ENCODE results near the gene MICAL3.
"Not testable (repeated sequence)": the region's sequence is repeated elsewhere in the genome, so short reads cannot be mapped to it uniquely, and the experiment has no call there.

MICAL3 gene

DNA sequence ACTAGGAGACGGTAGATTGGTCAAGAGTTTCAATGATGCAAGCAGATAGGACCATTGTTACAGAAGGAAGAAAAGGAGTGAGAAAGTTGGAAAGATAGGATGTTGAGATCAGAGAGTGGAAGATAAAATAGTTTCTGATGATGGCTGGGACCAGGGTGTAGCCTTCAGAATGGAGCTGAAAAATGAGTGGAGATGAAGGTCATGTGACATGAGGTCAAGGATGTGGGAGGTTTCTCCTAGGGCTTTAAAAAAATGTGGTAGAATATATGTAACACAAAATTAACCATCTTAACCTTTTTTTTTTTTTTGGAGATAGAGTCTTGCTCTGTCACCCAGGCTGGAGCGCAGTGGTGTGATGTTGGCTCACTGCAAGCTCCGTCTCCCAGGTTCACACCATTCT, 35.1 kb upstream of the MICAL3 start:
- in situ Hi-C loops (cut with HindIII; ENCODE audit: low sequenced_read_pairs): no loop called here

- in situ Hi-C loops (cut with HindIII; ENCODE audit: low sequenced_read_pairs): no loop called here
These were observed 34.7 kb upstream of the MICAL3 start for GRCh38 chr22:18059094-18059417.

DNA sequence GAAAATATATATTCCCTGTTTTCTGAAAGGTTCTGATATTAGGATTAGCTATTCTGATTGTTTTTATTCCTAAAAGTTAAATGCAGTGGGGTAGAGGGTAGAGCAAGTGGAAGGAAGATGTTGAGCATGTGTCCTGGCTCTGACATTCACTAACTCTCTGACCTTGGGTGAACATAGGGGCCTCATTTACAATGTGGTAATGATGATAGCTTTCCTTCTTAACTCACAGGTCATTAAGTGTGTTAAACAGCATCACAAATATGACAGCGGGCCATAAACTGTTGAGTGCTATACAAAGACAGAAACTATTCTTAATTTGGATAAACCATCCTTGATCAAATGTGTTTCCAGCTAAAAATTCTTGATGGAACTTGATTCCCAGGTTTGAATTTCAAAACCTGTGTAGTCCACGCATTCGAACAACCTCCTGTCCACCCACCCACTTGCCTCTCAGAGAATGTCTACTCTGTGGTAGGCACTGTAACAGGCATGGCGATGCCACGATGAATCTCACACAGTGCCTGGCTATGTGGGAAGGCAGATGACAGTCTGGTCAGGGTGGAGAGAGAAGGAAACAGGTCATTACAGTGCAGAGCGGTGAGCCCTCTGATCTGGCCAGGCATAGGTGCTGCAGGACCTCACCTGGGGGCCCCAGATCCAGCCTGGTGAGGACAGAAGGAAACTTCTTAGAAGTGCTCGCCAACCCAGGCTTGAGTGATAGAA, 34.2 kb upstream of the MICAL3 start:
- in situ Hi-C loops (cut with HindIII; ENCODE audit: low sequenced_read_pairs): no loop called here

GRCh38 chr22:18057568-18058209, 33.3 kb upstream of the MICAL3 start:
- in situ Hi-C loops (cut with HindIII; ENCODE audit: low sequenced_read_pairs): no loop called here

DNA sequence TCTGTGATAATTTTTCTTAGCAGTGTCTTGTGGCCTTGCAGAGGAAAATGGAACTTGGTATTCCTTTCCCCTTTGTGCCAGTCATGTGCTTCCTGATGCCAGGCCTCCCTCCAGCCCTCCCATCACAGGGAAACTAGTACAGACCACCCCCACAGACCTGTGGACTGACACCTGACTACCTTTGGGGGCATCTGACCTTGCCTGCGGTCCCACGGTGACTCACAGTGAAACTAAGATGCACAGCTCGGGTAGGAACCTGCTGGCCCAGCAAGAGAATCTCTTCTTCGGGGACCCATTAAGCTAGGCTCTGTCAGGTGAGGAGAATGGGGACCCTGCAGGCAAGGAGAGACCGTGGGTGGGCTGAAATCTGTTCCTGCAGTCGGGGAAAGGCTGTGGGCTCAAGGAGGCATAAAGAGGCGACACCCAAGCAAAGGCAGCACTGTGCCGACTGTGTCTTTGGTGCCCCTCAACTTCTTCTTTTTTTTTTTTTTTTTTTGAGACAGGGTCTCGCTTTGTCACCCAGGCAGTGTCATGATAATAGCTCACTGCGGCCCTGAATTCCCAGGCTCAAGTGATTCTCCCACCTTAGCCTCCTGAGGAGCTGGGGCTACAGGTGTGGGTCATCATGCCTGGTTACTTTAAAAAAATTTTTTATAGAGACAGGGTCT, 32.6 kb upstream of the MICAL3 start:
- in situ Hi-C loops (cut with HindIII; ENCODE audit: low sequenced_read_pairs): no loop called here

DNA sequence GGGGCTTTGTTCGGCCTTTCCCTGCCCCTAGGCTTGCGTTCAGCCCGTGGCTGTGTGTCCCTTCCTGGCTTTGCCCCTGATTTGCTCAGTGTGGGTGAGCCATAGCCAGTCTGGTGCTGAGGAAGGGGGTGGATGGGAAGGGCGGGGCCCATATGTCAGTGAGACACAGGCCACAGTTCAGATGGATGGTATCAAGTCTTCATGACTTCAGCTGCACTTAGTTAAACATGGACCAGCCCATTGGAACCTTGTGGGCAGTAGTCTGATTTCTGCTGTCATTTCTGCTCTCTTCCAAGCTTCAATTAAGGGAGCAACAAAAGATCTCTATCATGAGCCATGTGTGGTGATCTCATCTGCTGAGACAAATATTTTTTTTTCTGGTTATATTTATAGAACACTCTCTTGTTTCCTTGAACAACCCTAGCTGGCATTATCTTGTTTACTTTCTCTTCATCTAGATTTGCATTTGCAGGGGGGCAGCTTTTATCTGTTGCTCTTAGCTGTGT, 31.9 kb upstream of the MICAL3 start:
- in situ Hi-C loops (cut with HindIII; ENCODE audit: low sequenced_read_pairs): no loop called here

- in situ Hi-C loops (cut with HindIII; ENCODE audit: low sequenced_read_pairs): no loop called here
These were observed 31.3 kb upstream of the MICAL3 start for GRCh38 chr22:18055619-18056160.

GRCh38 chr22:18053216-18053946, 29.0 kb upstream of the MICAL3 start:
- in situ Hi-C loops (cut with HindIII; ENCODE audit: low sequenced_read_pairs): not testable (repeated sequence)

- in situ Hi-C loops (cut with HindIII; ENCODE audit: low sequenced_read_pairs): not testable (repeated sequence)
These were observed 26.8 kb upstream of the MICAL3 start for GRCh38 chr22:18051113-18051512.

DNA sequence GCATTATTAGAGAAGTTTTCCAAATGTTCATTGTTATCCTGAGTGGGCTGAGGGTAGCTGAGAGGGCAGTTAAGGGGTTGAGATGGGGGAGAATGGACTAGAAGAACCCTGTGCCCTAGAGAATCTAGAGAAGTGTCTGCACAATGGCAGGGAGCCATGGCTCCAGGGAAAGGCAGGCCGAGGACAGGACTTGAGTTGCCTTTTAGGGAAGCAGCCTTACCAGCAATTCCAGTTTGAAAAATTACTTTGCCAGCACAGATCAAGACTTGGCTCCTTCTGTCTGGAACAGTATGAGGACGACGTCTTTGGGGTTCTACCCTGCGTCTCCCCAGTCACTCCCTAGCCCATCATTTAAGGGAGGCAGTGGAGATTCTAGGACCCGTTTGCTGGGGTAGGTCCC, 25.7 kb upstream of the MICAL3 start:
- in situ Hi-C loops (cut with HindIII; ENCODE audit: low sequenced_read_pairs): no loop called here

- in situ Hi-C loops (cut with HindIII; ENCODE audit: low sequenced_read_pairs): no loop called here
These were observed 24.1 kb upstream of the MICAL3 start for GRCh38 chr22:18048441-18048898.

DNA sequence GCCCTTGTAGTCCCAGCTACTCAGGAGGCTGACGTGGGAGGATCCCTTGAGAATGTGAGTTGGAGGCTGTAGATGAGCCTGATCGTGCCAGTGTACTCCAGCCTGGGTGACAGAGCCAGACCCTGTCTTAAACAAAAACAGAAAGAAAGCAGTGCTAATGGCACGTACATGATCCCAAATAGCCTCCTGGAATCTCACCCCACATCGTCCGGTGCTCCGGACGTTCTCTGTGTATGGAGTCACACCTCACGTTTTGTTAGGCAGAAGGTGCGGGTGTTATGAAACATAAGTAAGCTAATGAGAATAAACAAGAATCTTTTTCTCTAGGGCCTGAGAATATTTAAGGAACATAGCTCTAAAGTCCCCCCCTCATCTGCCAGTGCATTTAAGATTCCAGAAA, 23.7 kb upstream of the MICAL3 start:
- in situ Hi-C loops (cut with HindIII; ENCODE audit: low sequenced_read_pairs): no loop called here

GRCh38 chr22:18045794-18046193, 21.4 kb upstream of the MICAL3 start:
- in situ Hi-C loops (cut with HindIII; ENCODE audit: low sequenced_read_pairs): no loop called here

DNA sequence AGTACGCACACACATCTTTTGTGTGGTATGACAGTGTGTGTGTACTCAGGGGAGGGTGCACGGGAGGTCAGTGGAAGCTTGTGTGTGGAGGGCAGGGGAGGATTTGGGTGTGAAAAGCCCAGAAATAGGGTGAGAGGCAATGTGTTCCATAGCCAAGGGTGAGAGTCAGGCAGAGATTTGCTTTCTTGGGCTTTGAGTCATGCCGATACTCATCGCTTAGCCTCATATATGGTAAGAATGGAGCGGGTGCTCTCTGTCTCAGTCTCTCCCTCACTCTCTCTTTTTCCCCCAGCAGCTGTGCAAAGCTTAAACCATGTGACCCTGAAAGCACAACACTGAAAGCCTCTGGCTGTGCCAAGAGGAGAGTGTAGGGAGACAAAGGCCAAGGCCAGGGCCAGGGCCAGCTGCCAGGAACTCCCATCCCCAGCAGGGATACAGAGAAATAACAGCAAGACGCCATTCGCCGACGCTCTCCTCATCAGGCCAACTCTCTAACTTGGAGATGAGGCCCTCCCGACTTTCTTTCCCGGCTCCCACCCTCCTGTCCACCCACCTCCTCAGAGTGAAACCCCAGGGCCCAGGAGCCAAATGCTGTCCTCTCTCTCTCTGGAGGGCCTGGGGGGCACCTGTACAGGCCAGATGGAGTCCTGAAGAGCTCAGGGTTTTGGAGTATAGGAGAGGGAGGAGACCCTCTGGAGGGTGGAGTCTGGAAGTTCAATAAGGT, 20.3 kb upstream of the MICAL3 start:
- in situ Hi-C loops (cut with HindIII; ENCODE audit: low sequenced_read_pairs): loop anchor here (5.0 kb wide), 1 partner anchor 42 kb away; no protein-coding TSS in a partner anchor

DNA sequence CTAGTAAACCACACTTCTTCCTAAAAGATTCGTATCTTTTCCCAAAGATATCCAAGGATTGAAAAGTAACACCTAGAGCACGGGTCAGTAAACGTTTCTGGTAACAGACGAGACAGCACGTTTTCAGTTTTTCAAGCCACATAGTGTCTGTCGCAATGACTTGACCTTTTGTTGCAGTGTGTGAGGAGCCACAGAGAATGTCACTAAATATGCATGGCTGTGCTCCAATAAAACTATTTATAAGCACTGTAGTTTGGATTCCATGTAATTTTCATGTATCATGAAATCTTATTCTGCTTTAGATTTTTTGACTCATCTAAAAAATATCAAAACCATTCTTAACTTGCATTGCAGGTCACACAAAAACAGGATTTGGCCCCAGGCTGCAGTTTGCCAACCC, 18.3 kb upstream of the MICAL3 start:
- in situ Hi-C loops (cut with HindIII; ENCODE audit: low sequenced_read_pairs): loop anchor here (5.0 kb wide), 1 partner anchor 40 kb away; no protein-coding TSS in a partner anchor

DNA sequence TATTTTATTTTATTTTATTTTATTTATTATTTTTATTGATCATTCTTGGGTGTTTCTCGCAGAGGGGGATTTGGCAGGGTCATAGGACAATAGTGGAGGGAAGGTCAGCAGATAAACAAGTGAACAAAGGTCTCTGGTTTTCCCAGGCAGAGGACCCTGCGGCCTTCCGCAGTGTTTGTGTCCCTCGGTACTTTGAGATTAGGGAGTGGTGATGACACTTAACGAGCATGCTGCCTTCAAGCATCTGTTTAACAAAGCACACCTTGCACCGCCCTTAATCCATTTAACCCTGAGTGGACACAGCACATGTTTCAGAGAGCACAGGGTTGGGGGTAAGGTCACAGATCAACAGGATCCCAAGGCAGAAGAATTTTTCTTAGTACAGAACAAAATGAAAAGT, 16.5 kb upstream of the MICAL3 start:
- in situ Hi-C loops (cut with HindIII; ENCODE audit: low sequenced_read_pairs): loop anchor here (5.0 kb wide), 1 partner anchor 39 kb away; no protein-coding TSS in a partner anchor

- in situ Hi-C loops (cut with HindIII; ENCODE audit: low sequenced_read_pairs): no loop called here
These were observed 11.4 kb upstream of the MICAL3 start for GRCh38 chr22:18035751-18036150.

GRCh38 chr22:18034076-18034475, 9.7 kb upstream of the MICAL3 start:
- in situ Hi-C loops (cut with HindIII; ENCODE audit: low sequenced_read_pairs): no loop called here

DNA sequence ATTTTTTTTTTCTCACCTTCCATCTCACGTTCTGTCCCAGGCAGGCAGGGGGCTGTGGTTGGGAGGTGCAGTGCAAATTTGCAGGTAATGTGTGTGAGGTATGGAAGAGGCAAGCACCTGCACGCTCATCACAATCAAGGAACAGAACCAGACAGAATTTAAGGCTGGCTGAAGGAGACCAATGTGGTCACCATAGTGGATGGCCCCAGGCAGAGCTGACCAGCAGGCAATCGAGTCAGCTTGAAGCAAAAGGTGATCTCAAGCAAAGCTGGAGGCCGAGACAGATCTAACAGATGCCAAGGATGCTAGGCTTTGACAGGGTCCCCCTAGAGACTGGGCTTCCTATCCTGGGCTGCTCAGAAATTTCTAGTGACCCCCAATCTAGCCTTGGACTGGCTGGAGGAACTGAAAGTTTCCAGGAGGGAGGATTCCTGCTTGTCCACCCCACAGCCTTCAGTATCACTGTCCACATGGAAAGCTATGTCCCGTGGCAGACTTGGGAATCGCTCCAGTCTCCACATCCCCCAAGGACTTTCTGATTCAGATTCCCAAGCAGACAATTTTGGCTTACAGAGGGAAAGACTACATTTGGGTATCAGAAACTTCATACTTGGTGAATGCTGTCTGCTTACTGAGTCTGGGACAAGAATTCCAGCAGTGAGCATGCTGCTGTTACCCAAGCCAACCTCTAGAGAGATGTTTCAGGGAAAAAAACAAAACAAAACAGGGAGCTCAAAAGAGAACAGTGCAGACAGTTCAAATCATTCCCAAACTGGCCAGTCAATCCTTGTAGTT, 9.0 kb upstream of the MICAL3 start:
- in situ Hi-C loops (cut with HindIII; ENCODE audit: low sequenced_read_pairs): no loop called here
